OCI-LY3 (cell line): ENCODE data around the gene LRRC61.

Experiments used
- H2AFZ ChIP-seq: fragments of 200-600, 300-600 bp; shearing (Covaris generic); 2 replicates; pipeline ENCODE4 v1.6.0; 2014; ENCODE audit warnings: antibody characterized with exemption, low read depth, low read length
- H3K27ac ChIP-seq: fragments of 200-600, 300-600 bp; sonication (generic); 2 replicates; pipeline ENCODE4 v1.5.1; 2014; ENCODE audit warnings: mild to moderate bottlenecking, low read length, moderate library complexity, mixed read lengths
- H3K27me3 ChIP-seq: fragments of 200-600, 300-600 bp; sonication (generic); 2 replicates; pipeline ENCODE4 v1.6.1; 2014; ENCODE audit warnings: low read depth, low read length, mixed read lengths
- H3K36me3 ChIP-seq: fragments of 200-600, 300-600 bp; sonication (generic); replicated peaks from 2 replicates; pipeline ENCODE3; 2014; ENCODE audit warnings: low read depth, low read length, mixed read lengths
- H3K4me1 ChIP-seq: fragments of 300-600, 200-600 bp; sonication (generic); 2 replicates; pipeline ENCODE4 v1.6.1; 2014; ENCODE audit warnings: low read length, mixed read lengths
- H3K4me2 ChIP-seq: fragments of 200-600, 300-600 bp; sonication (generic); 2 replicates; pipeline ENCODE4 v1.6.1; 2014; ENCODE audit warnings: low read length, mixed read lengths
- H3K4me3 ChIP-seq: fragments of 300-600, 200-600 bp; sonication (generic); 2 replicates; pipeline ENCODE4 v1.5.1; 2014; ENCODE audit warnings: antibody characterized with exemption, mild to moderate bottlenecking, low read length, moderate library complexity
- H3K79me2 ChIP-seq: fragments of 300-600, 200-600 bp; shearing (Covaris generic); 2 replicates; pipeline ENCODE4 v1.6.1; 2014; ENCODE audit warnings: mild to moderate bottlenecking, low read length, mixed read lengths
- H3K9ac ChIP-seq: fragments of 300-600, 200-600 bp; shearing (Covaris generic); 2 replicates; pipeline ENCODE4 v1.6.0; 2014; ENCODE audit warnings: mild to moderate bottlenecking, low read length, moderate library complexity
- H3K9me3 ChIP-seq: fragments of 200-600, 300-600 bp; shearing (Covaris generic); 2 replicates; pipeline ENCODE4 v1.6.1; 2014; ENCODE audit warnings: low read length, mixed read lengths; ENCODE audit not compliant: insufficient read depth
- H4K20me1 ChIP-seq: fragments of 200-600, 300-600 bp; sonication (generic); 2 replicates; pipeline ENCODE4 v1.6.1; 2016; ENCODE audit warnings: low read length, mixed read lengths; ENCODE audit not compliant: insufficient read depth
- CTCF ChIP-seq: fragments of 200-600, 300-600 bp; sonication (generic); IDR thresholded peaks from 2 replicates; pipeline ENCODE4 v1.5.1; 2014; ENCODE audit warnings: antibody characterized with exemption, low read length, low read depth
- EZH2phosphoT487 ChIP-seq: fragments of 200-600 bp; shearing (Covaris generic); IDR thresholded peaks from 2 replicates; pipeline ENCODE4 v1.6.1; 2018; ENCODE audit warnings: antibody characterized with exemption, mixed run types, low read depth

LRRC61 gene

DNA sequence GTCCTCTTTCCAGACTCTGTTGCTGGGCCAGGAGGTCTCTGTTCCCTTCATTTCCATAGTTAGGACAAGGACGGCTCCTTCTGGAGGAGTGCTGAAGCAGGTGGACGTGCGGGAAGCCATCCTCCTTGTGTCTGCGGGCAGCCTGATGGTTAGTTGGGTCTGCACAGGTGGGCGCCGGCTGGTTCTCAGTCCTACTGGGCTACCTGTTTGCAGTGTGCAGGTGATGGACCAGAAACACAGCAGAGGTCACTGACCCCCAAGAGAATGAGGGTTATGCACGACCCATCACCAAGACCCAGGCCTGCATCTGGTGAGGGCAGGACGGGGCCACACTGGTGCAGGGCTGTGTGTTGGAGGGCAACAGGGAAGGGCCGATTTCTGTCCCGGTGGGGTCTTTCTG, 10.5 kb downstream of the LRRC61 start:
- H3K27ac ChIP-seq: no peak overlapping the region

DNA sequence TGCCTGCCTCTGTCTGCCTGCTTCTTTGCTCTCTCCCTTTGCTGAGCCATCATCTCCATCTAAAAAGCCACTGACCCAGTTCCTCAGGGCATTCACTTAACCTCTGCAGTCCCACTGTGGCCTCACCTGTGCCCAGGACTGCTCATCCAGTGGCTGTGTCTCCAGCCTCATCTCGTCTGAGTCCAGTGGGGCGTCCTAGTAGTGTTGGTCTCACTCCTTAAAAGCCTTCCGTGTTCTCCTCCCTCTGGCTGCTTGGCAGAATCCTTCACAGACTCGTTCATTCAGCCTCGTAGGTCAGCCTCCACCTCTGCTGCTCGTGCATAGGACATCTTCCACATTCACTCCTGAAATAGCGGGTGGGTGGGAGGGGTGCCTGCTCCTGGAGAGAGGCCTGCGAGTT, 11.0 kb downstream of the LRRC61 start:
- peaks cover 10% of the 10 kb centered on the region for H3K36me3 ChIP-seq
- no peak overlapping the region for H3K9ac ChIP-seq

More for the DNA sequence above, 10.5 kb downstream of the LRRC61 start:
- H3K27me3 ChIP-seq: no peaks in the 10 kb centered on the region
- no peak overlapping the region for H3K4me2 ChIP-seq
- peaks cover 10% of the 10 kb centered on the region for H3K36me3 ChIP-seq
- TF ChIP-seq CTCF: no peak
- no peak for TF ChIP-seq EZH2phosphoT487
- no peak overlapping the region for H3K9ac ChIP-seq
- no peaks in the 10 kb centered on the region for H4K20me1 ChIP-seq
- no peaks in the 10 kb centered on the region for H3K4me1 ChIP-seq
- no peaks in the 10 kb centered on the region for H3K79me2 ChIP-seq
- no peak overlapping the region for H3K4me3 ChIP-seq
- no peaks in the 10 kb centered on the region for H3K9me3 ChIP-seq
- H2AFZ ChIP-seq: no peak overlapping the region

DNA sequence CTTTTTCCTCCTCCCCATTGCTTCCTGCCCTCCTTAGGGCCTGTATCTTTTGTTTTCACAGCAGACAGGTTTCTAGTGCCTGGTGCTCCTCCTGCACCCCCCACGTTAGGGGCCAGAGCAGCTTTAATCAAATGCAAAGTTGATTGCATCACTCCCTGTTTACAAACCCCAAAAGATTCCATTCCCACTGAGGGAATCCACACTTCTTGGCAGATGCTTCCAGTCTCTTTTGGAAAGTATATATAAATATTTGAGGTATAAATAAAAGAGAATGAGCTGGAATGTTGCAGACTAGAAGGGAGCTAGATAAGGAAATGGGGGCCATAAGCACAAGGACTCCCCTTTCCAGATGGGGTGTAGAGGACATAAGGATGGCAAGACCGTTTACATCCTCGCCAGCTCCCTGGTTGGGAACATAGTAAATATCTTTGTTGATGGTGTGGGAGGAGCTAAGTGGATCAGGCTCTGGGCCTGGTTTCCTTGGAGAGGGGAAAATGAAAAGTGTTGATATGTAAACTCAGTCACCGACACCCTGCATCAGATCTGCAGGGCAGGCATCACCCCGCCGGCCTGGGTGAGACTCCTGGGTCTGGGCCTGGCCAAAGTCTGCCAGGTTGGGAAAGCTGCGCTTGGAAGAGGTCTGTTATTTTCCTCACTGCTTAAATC, 12.1 kb downstream of the LRRC61 start:
- H3K36me3 ChIP-seq: peaks cover 10% of the 10 kb centered on the region
- H3K9me3 ChIP-seq: no peaks in the 10 kb centered on the region
- TF ChIP-seq CTCF (no peak), EZH2phosphoT487 (no peak)
- no peak overlapping the region for H3K27ac ChIP-seq
- no peaks in the 10 kb centered on the region for H3K4me1 ChIP-seq
- no peak overlapping the region for H2AFZ ChIP-seq
- no peak overlapping the region for H3K9ac ChIP-seq
- no peaks in the 10 kb centered on the region for H4K20me1 ChIP-seq
- H3K4me2 ChIP-seq: no peak overlapping the region
- no peaks in the 10 kb centered on the region for H3K79me2 ChIP-seq
- H3K4me3 ChIP-seq: no peak overlapping the region
- no peaks in the 10 kb centered on the region for H3K27me3 ChIP-seq

More for the DNA sequence above, 11.0 kb downstream of the LRRC61 start:
- Histone ChIP-seq H2AFZ (no peak overlapping the region), H3K79me2 (no peaks in the 10 kb centered on the region), H3K27ac (no peak overlapping the region), H3K4me2 (no peak overlapping the region), H3K27me3 (no peaks in the 10 kb centered on the region), H3K4me3 (no peak overlapping the region), H4K20me1 (no peaks in the 10 kb centered on the region), H3K9me3 (no peaks in the 10 kb centered on the region), H3K4me1 (no peaks in the 10 kb centered on the region)
- no peak for TF ChIP-seq CTCF
- TF ChIP-seq EZH2phosphoT487: no peak

- Histone ChIP-seq H3K36me3 (peaks cover 9% of the 10 kb centered on the region), H3K27me3 (no peaks in the 10 kb centered on the region), H3K4me2 (no peak overlapping the region), H2AFZ (no peak overlapping the region), H4K20me1 (no peaks in the 10 kb centered on the region), H3K9ac (no peak overlapping the region), H3K9me3 (no peaks in the 10 kb centered on the region), H3K4me1 (no peaks in the 10 kb centered on the region), H3K4me3 (no peak overlapping the region), H3K27ac (no peak overlapping the region), H3K79me2 (no peaks in the 10 kb centered on the region)
- TF ChIP-seq EZH2phosphoT487 (no peak), CTCF (no peak)
Measured at GRCh38 chr7:150335774-150336112, 12.6 kb downstream of the LRRC61 start.
